OCI-LY3 (cell line): ENCODE results near the gene CCNQ.

Experiments
- H2AFZ ChIP-seq: fragments of 200-600, 300-600 bp; shearing (Covaris generic); 2 replicates; pipeline ENCODE4 v1.6.0; 2014; ENCODE audit warnings: antibody characterized with exemption, low read depth, low read length
- H3K27ac ChIP-seq: fragments of 200-600, 300-600 bp; sonication (generic); 2 replicates; pipeline ENCODE4 v1.5.1; 2014; ENCODE audit warnings: mild to moderate bottlenecking, low read length, moderate library complexity, mixed read lengths
- H3K27me3 ChIP-seq: fragments of 200-600, 300-600 bp; sonication (generic); 2 replicates; pipeline ENCODE4 v1.6.1; 2014; ENCODE audit warnings: low read depth, low read length, mixed read lengths
- H3K36me3 ChIP-seq: fragments of 200-600, 300-600 bp; sonication (generic); replicated peaks from 2 replicates; pipeline ENCODE3; 2014; ENCODE audit warnings: low read depth, low read length, mixed read lengths
- H3K4me1 ChIP-seq: fragments of 300-600, 200-600 bp; sonication (generic); 2 replicates; pipeline ENCODE4 v1.6.1; 2014; ENCODE audit warnings: low read length, mixed read lengths
- H3K4me2 ChIP-seq: fragments of 200-600, 300-600 bp; sonication (generic); 2 replicates; pipeline ENCODE4 v1.6.1; 2014; ENCODE audit warnings: low read length, mixed read lengths
- H3K4me3 ChIP-seq: fragments of 300-600, 200-600 bp; sonication (generic); 2 replicates; pipeline ENCODE4 v1.5.1; 2014; ENCODE audit warnings: antibody characterized with exemption, mild to moderate bottlenecking, low read length, moderate library complexity
- H3K79me2 ChIP-seq: fragments of 300-600, 200-600 bp; shearing (Covaris generic); 2 replicates; pipeline ENCODE4 v1.6.1; 2014; ENCODE audit warnings: mild to moderate bottlenecking, low read length, mixed read lengths
- H3K9ac ChIP-seq: fragments of 300-600, 200-600 bp; shearing (Covaris generic); 2 replicates; pipeline ENCODE4 v1.6.0; 2014; ENCODE audit warnings: mild to moderate bottlenecking, low read length, moderate library complexity
- H3K9me3 ChIP-seq: fragments of 200-600, 300-600 bp; shearing (Covaris generic); 2 replicates; pipeline ENCODE4 v1.6.1; 2014; ENCODE audit warnings: low read length, mixed read lengths; ENCODE audit not compliant: insufficient read depth
- H4K20me1 ChIP-seq: fragments of 200-600, 300-600 bp; sonication (generic); 2 replicates; pipeline ENCODE4 v1.6.1; 2016; ENCODE audit warnings: low read length, mixed read lengths; ENCODE audit not compliant: insufficient read depth
- EZH2phosphoT487 ChIP-seq: fragments of 200-600 bp; shearing (Covaris generic); IDR thresholded peaks from 2 replicates; pipeline ENCODE4 v1.6.1; 2018; ENCODE audit warnings: antibody characterized with exemption, mixed run types, low read depth
- TF ChIP-seq, protein P1 (sequence below): fragments of 200-600, 300-600 bp; sonication (generic); IDR thresholded peaks from 2 replicates; pipeline ENCODE4 v1.5.1; 2014; ENCODE audit warnings: antibody characterized with exemption, low read length, low read depth

The CCNQ gene

DNA sequence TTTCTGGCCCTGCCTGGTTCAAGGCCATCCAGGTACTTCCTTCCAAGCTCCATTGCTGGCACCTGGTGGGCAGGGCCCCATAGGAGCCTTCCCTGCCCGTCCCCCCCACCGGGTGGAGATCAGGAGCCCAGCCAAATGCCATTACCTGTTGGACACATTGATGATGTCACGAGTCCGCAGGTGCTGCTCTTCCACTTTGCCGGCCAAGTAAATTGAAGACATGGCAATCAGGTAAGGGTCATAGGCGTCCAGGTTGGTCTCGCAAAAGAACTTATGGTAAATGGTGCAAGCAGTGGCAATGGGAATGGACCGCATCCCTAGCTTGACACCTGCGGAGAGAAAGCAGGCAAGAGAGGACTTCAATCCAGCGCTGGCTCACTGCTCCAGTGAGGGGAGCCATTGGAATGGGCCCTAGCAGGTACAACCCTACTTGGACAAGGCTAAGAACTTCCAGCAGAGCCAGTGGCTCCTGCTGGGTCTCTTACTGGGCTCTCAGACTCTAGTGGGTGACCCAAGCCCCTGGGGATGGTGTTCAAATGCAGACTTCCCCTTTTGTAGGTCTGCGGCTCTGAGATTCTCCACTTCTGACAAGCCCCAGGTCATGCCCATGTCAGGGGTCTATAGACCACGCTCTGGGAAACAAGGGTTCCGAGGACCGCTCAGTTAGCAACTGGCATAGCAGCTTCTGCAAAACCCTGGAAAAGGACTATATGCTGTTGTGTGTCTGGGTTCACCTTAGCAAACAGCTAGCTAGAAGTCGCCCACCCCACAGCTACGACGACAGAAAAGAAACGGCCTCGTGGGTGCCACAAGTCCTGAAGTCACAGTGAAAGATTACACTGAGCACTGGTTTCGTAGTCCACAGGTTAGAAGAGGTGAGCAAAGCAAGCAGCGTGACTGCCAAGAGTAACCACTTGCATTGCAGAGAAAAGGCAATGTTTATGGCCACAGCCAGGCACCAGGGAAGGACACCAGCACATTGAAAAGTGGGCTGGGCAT is 2.8 kb downstream of the CCNQ start:
- H2AFZ ChIP-seq: no peak overlapping the region
- H3K4me1 ChIP-seq: peaks cover 12% of the 10 kb centered on the region
- H3K4me3 ChIP-seq: no peak overlapping the region
- H3K27ac ChIP-seq: no peak overlapping the region
- no peak overlapping the region for H3K4me2 ChIP-seq
- H3K79me2 ChIP-seq: peaks cover 27% of the 10 kb centered on the region
- peaks cover 4% of the 10 kb centered on the region for H3K36me3 ChIP-seq
- no peak overlapping the region for H3K9ac ChIP-seq
- H3K27me3 ChIP-seq: no peaks in the 10 kb centered on the region
- no peak for TF ChIP-seq EZH2phosphoT487
- TF ChIP-seq, protein P1, sequence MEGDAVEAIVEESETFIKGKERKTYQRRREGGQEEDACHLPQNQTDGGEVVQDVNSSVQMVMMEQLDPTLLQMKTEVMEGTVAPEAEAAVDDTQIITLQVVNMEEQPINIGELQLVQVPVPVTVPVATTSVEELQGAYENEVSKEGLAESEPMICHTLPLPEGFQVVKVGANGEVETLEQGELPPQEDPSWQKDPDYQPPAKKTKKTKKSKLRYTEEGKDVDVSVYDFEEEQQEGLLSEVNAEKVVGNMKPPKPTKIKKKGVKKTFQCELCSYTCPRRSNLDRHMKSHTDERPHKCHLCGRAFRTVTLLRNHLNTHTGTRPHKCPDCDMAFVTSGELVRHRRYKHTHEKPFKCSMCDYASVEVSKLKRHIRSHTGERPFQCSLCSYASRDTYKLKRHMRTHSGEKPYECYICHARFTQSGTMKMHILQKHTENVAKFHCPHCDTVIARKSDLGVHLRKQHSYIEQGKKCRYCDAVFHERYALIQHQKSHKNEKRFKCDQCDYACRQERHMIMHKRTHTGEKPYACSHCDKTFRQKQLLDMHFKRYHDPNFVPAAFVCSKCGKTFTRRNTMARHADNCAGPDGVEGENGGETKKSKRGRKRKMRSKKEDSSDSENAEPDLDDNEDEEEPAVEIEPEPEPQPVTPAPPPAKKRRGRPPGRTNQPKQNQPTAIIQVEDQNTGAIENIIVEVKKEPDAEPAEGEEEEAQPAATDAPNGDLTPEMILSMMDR: no peak
- peaks cover 10% of the 10 kb centered on the region; the same call in 1 of the 2 replicates for H4K20me1 ChIP-seq
- no peaks in the 10 kb centered on the region for H3K9me3 ChIP-seq

DNA sequence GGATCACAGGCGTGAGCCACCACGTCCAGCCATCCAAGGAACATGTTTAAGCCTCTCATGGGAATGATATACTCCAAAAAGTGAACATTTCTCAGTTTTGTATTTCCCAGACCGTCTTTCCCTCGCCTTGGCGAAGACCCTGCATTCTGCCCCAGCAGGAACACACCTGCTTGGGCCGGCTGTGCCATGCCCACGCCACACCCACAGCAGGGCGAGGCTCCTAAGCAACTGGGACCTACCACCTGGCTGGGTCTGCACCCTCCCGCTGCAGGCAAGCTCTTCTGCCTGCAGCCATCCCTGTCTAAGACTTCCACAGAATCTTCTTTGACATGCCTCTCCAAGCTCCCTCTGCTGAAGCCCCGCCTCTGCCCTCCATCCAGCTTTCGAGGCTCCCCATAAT is 3.6 kb downstream of the CCNQ start:
- H3K36me3 ChIP-seq: peaks cover 4% of the 10 kb centered on the region
- TF ChIP-seq, protein P1: no peak
- TF ChIP-seq EZH2phosphoT487: no peak
- H3K4me3 ChIP-seq: no peak overlapping the region

DNA sequence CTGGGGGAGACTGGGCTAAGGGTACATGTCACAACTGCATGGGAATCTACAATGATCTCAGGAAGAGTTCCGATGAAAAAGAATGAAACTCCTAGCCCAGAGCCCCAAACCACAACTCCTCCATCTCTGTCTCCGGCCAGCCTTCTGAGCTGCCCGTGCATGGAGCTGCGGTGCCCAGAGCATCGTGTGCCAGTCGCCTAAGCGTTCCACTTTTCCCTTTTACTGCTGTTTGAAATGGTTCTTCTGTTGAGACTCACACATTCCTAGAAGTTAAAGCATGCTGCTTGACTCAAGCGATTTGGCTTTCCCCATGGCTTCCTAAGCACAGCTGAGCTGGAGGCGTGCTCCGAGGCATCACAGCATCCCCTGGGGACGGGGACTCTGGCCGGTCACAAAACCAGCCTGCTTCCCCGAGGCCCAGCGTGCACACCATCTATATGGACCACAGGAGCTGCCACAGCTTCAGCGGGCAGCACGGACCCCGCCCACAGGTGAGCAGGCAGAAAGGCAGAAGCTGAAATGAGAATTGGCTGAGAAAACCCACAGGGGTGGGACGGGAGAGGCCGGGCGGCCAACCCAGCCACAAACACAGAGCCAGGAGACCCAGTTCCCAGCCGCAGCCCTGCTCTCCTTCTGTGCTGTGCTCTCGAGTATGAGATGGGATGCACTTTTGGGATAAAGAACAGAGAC is 5.0 kb downstream of the CCNQ start:
- no peaks in the 10 kb centered on the region for H3K27me3 ChIP-seq
- H3K4me1 ChIP-seq: peaks cover 6% of the 10 kb centered on the region
- peaks cover 4% of the 10 kb centered on the region for H3K36me3 ChIP-seq
- no peaks in the 10 kb centered on the region for H3K9me3 ChIP-seq
- TF ChIP-seq, protein P1: no peak
- TF ChIP-seq EZH2phosphoT487: no peak
- H3K4me2 ChIP-seq: no peak overlapping the region
- H2AFZ ChIP-seq: no peak overlapping the region
- H3K9ac ChIP-seq: no peak overlapping the region
- H3K27ac ChIP-seq: no peak overlapping the region
- H4K20me1 ChIP-seq: peaks cover 10% of the 10 kb centered on the region; the same call in 1 of the 2 replicates
- H3K79me2 ChIP-seq: peaks cover 27% of the 10 kb centered on the region
- H3K4me3 ChIP-seq: no peak overlapping the region

More for the DNA sequence above, 3.6 kb downstream of the CCNQ start:
- no peaks in the 10 kb centered on the region for H3K27me3 ChIP-seq
- peaks cover 10% of the 10 kb centered on the region; the same call in 1 of the 2 replicates for H4K20me1 ChIP-seq
- H3K9me3 ChIP-seq: no peaks in the 10 kb centered on the region
- H3K79me2 ChIP-seq: peaks cover 27% of the 10 kb centered on the region
- no peak overlapping the region for H3K9ac ChIP-seq
- H3K27ac ChIP-seq: no peak overlapping the region
- no peak overlapping the region for H3K4me2 ChIP-seq
- H3K4me1 ChIP-seq: peaks cover 12% of the 10 kb centered on the region
- no peak overlapping the region for H2AFZ ChIP-seq
